IPS-15b (cell line): Measurements from ENCODE around the gene C17orf50.

Experiments
- H3K27me3 ChIP-seq: one replicate; pipeline ENCODE4 v1.6.1; 2013; ENCODE audit warnings: low read length; ENCODE audit not compliant: control insufficient read depth, insufficient read depth
- H3K36me3 ChIP-seq: one replicate; pipeline ENCODE4 v1.6.1; 2013; ENCODE audit warnings: low read length; ENCODE audit not compliant: control insufficient read depth, insufficient read depth
- H3K4me1 ChIP-seq: one replicate; pipeline ENCODE4 v1.6.1; 2013; ENCODE audit warnings: mild to moderate bottlenecking, low read length; ENCODE audit not compliant: control insufficient read depth, insufficient read depth
- H3K4me3 ChIP-seq: one replicate; pipeline ENCODE4 v1.5.1; 2013; ENCODE audit warnings: low read depth, low read length
- H3K9ac ChIP-seq: one replicate; pipeline ENCODE4 v1.6.1; 2013; ENCODE audit warnings: low read depth, mild to moderate bottlenecking, low read length
- H3K9me3 ChIP-seq: one replicate; pipeline ENCODE4 v1.6.1; 2013; ENCODE audit warnings: mild to moderate bottlenecking, low read length; ENCODE audit not compliant: control insufficient read depth, insufficient read depth

C17orf50 gene

DNA sequence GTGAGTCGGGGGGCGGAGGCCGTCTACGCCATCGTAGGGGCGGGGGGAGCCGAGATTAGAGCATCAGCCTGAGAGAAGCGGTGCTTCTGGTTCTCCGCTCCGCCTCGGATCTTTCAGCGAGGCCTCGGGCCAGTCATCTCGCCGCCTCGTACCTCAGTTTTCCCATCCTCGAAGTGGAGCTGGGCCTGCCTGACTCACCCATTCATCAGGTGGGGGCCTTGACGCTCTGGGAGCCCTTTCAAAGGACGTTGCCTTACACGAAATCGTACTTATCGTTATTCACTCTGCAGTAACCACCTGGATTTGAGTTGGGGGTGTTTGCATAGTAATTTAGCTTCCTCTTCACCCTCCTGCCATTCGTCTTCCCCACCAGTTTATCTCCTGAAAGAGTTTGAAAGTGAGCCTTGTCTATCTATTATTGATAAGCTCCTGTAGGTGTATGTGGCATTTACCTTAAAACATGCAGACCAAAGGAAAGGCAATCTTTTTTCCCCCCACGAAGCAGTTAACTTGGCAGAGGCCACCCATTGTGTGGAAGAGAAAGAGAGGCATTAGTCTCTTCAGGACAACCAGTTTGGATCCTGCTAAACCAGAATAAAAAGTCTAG is 49.3 kb downstream of the C17orf50 start:
- Histone ChIP-seq H3K36me3 (no peaks in the 10 kb centered on the region), H3K27me3 (no peaks in the 10 kb centered on the region), H3K4me1 (no peaks in the 10 kb centered on the region)

DNA sequence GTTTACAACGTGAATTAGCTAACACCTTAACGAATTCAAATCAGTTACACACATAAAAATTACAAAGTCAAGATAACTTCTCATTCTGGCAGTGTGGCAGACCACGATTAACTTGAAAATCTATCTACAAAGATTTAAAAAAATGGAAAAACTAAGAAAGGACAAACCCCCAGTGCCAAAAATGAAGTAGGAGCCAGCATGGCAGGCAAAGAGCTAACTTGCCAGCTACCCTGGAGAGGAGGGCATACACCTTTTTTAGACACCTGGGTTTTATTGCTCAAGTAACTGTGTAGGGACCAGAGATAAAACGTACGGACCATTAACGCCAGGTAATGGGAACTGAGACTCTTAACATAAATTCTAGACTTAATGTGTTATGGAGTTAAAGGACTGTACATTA is 51.1 kb downstream of the C17orf50 start:
- Histone ChIP-seq H3K4me3 (no peak overlapping the region), H3K27me3 (no peaks in the 10 kb centered on the region), H3K4me1 (no peaks in the 10 kb centered on the region), H3K9me3 (no peaks in the 10 kb centered on the region), H3K9ac (no peak overlapping the region), H3K36me3 (no peaks in the 10 kb centered on the region)

More for the DNA sequence above, 49.3 kb downstream of the C17orf50 start:
- Histone ChIP-seq H3K4me3 (peak overlapping the region; percentile 91), H3K9ac (peak overlapping the region; percentile 95), H3K9me3 (no peaks in the 10 kb centered on the region)

DNA sequence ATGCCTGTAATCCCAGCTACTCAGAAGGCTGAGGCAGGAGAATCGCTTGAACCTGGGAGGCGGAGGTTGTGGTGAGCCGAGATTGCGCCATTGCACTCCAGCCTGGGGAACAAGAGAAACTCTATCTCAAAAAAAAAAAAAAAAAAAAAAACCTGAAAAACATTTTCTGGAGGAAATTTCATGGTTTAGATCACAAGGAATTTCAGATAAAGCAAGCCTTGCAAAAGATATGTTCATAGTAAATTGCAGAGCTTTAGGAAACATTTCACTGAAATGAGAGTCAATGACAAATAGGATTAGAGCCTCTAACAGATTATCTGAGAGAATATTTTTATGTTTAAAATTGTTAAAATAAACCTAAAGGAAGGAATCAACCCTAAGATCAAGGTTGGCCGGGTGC is 51.8 kb downstream of the C17orf50 start:
- no peak overlapping the region for H3K4me3 ChIP-seq
- H3K27me3 ChIP-seq, result no peaks in the 10 kb centered on the region
- no peak overlapping the region for H3K9ac ChIP-seq
- no peaks in the 10 kb centered on the region for H3K4me1 ChIP-seq
- H3K9me3 ChIP-seq, result no peaks in the 10 kb centered on the region
- H3K36me3 ChIP-seq, result no peaks in the 10 kb centered on the region
